Psoas muscle (tissue), 8 donors: Measurements from ENCODE around the gene CLUH. TPM values are rescaled to one million over a fixed set of nuclear protein-coding genes. Genes with fewer than 3 reads are reported as not detected.
A peak's percentile ranks its signal among the peaks of the same experiment; 100 is the strongest.

Experiments
- ATAC-seq, 4 donors: fragments of 200-7000 bp; cut with Tn5 transposase; one replicate each; pipeline ENCODE4 v1.9.1; 2020; ENCODE audit warnings: moderate library complexity in 3 of 4, mild to moderate bottlenecking in 2 of 4
- DNase-seq, 2 donors: peaks; one replicate each; pipeline ENCODE4 v3.0.0-alpha.2; 2020
- H3K27ac ChIP-seq: fragments of 200-600 bp; one replicate; pipeline ENCODE4 v1.8.0; 2022
- H3K27me3 ChIP-seq, 3 donors: fragments of 200-600 bp in 1 of 3; one replicate each; pipeline versions ENCODE4 v1.6.1 to v1.8.0; 2013 to 2022; ENCODE audit warnings: low read length in 2 of 3, mild to moderate bottlenecking in 2 of 3, moderate library complexity in 1 of 3; ENCODE audit not compliant: insufficient read depth in 3 of 3
- H3K36me3 ChIP-seq, 2 donors: fragments of 200-600 bp in 1 of 2; one replicate each; pipeline versions ENCODE4 v1.6.1 to v1.8.0; 2013 to 2022; ENCODE audit warnings: low read depth in 1 of 2, mild to moderate bottlenecking in 1 of 2, moderate library complexity in 1 of 2; ENCODE audit not compliant: insufficient read depth in 1 of 2
- H3K4me1 ChIP-seq: fragments of 200-600 bp; one replicate; pipeline ENCODE4 v1.8.0; 2022
- H3K4me3 ChIP-seq: fragments of 200-600 bp; one replicate; pipeline ENCODE4 v1.8.0; 2022; ENCODE audit warnings: mild to moderate bottlenecking
- H3K9me3 ChIP-seq: fragments of 200-600 bp; one replicate; pipeline ENCODE4 v1.8.0; 2022
- CTCF ChIP-seq: fragments of 200-600 bp; IDR thresholded peaks from one replicate; pipeline ENCODE4 v1.8.0; 2022; ENCODE audit warnings: antibody characterized with exemption
- WGBS, 3 donors: extraction: QIAGEN DNeasy Blood & Tissue Kit; methylation state at CpG; one replicate each; pipeline versions ENCODE4 v1.1.6 to v1.1.7; 2013; 5-methylcytosine and 5-hydroxymethylcytosine counted together
- intact Hi-C, 2 donors: fragments of 100-400 bp; cut with DNase I; formaldehyde crosslinking; loops; one replicate each; pipeline versions ENCODE4 v1.11.0 to v1.14.2; 2022
- polyA plus RNA-seq, 3 donors: library from polyadenylated mRNA; stranded (reverse); fragments of 200-250 nt; gene quantifications; one replicate each; pipeline ENCODE4 v1.2.3, GENCODE V29; 2013
- total RNA-seq, 4 donors: library from RNA; stranded (reverse); fragmentation: NEBNext Ultra II Directional in 2 of 4; extraction: Animal tissue kit (Norgen Biotek cat#: 25700) in 2 of 4; gene quantifications; one replicate each; pipeline versions ENCODE4 v1.2.1 to v1.2.4, GENCODE V29; 2021 to 2023
- donor health status: healthy with polysubstance abuse.
- donor health status: DM: no; HTN: no; CAD: no; lungs with moderate emphysema.
- donor health status: Bipolar disorder and iron deficiency.
- donor health status: healthy.
- donor health status: DM: yes; HTN: yes; CAD: no.
- donor health status: DM: no; HTN: no; CAD: no.
- donor health status: DM: no; HTN: no; CAD: no.
- donor health status: DM: yes; HTN: yes; CAD: no.

The CLUH gene
- total and polyA plus RNA-seq, 7 donors = 92.2 to 218 (median 121) TPM

DNA sequence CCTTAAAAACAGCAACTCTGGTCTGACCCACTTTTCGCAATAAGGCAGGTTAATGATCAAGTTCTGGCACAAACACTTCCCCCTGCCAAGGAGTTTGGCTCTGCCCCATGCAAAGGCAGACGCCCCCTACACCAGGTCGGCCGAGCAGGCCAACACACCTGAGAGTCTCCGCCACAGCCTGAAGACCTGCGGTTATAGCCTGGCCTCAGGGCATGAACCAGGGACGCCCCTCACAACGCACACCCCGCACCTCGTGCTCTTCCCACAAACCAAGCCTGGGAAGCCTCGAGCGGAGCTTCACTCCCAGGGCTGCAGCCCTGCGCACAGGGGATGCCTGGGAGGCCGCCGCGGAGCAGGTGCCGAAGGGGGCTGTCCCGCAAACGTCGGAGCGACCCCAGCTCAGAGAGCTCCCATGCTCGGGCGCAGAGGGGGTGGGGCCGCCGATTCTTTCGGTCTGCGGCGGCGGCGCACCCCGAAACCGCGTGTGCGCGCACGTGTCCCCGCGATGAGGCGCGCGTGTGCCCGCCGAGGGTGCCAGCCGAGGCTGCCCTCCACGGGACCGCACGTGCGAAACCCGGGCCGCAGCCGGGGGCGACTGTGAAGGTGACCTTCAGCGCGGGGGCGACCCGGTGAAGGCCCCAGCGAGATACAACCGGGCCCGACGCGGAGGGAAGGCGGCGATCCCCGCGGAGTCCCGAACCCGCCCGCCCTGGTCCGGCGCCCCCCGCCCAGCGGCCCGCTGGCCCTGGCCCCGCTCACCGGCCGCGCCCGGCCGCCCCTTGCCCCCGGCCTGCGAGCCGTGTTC lies 559 bp downstream of the CLUH start:
- ATAC-seq = no peak
- DNase-seq = peak; percentile 52 to 67
- intact Hi-C loops = loop anchor here in 1 of 2 donors (5.0 kb wide), 1 partner anchor 119 kb away; the partner anchor contains the start of gene PAFAH1B1

GRCh38 chr17:2710071-2710802 lies 1.3 kb downstream of the CLUH start:
- ATAC-seq = no peak
- intact Hi-C loops = loop anchor here in 1 of 2 donors (5.0 kb wide), 1 partner anchor 118 kb away; the partner anchor contains the start of gene PAFAH1B1
- peak overlapping the region; percentile 82 for H3K4me3 ChIP-seq
- TF ChIP-seq CTCF = no peak
- H3K27me3 ChIP-seq = no peaks in the 10 kb centered on the region
- DNase-seq = no peak
- peak overlapping the region; percentile 91 for H3K27ac ChIP-seq
- H3K4me1 ChIP-seq = peaks cover 58% of the 10 kb centered on the region
- H3K36me3 ChIP-seq = no peaks in the 10 kb centered on the region
- WGBS, 3 donors = 17 to 19% (median 17%) methylated on average over 16 of the region's 16 CpGs
- H3K9me3 ChIP-seq = no peaks in the 10 kb centered on the region

More for the DNA sequence above, 559 bp downstream of the CLUH start:
- Histone ChIP-seq H3K9me3 (no peaks in the 10 kb centered on the region), H3K4me3 (peak overlapping the region; percentile 82), H3K4me1 (peaks cover 51% of the 10 kb centered on the region), H3K27ac (peak overlapping the region; percentile 91), H3K36me3 (peaks cover 0 to 2% of the 10 kb centered on the region in 2 donors), H3K27me3 (no peaks in the 10 kb centered on the region)
- WGBS, 3 donors = 0 to 1% (median 0%) methylated on average over 32 to 82 of the region's 82 CpGs
- no peak for TF ChIP-seq CTCF

GRCh38 chr17:2709183-2709661 lies 2.3 kb downstream of the CLUH start:
- Histone ChIP-seq H3K27ac (peak overlapping the region; percentile 91), H3K9me3 (no peaks in the 10 kb centered on the region), H3K27me3 (no peaks in the 10 kb centered on the region), H3K36me3 (peaks cover 0 to 2% of the 10 kb centered on the region in 2 donors), H3K4me3 (peak overlapping the region; percentile 82), H3K4me1 (peaks cover 61% of the 10 kb centered on the region)
- intact Hi-C loops = loop anchor here (5.0 to 10.0 kb wide), 3 partner anchors 194 to 292 kb away; partner anchors contain the start of gene METTL16 (in 2 of the 2)
- no peak for ATAC-seq
- WGBS, 3 donors = 25 to 44% (median 30%) methylated on average over 10 of the region's 10 CpGs
- TF ChIP-seq CTCF = no peak
- DNase-seq = peak; percentile 56 to 65

- Histone ChIP-seq H3K4me1 (peaks cover 61% of the 10 kb centered on the region), H3K36me3 (peaks cover 0 to 7% of the 10 kb centered on the region in 2 donors), H3K27me3 (no peaks in the 10 kb centered on the region), H3K9me3 (no peaks in the 10 kb centered on the region), H3K27ac (peak overlapping the region; percentile 91), H3K4me3 (peak overlapping the region; percentile 82)
- TF ChIP-seq CTCF = no peak
- DNase-seq (peak in 1 of 2 donors; percentile 60), ATAC-seq (no peak)
- 49 to 65% (median 54%) methylated on average over 20 to 21 of the region's 21 CpGs for WGBS, 3 donors
- intact Hi-C loops = loop anchor here (5.0 to 10.0 kb wide), 3 partner anchors 194 to 291 kb away; partner anchors contain the start of gene METTL16 (in 2 of the 2)
Measured at GRCh38 chr17:2708585-2709182, 2.9 kb downstream of the CLUH start.
